Stomach smooth muscle (tissue), 2 donors: ENCODE data around the gene DEFB108B.
"Not testable (repeated sequence)": the region's sequence is repeated elsewhere in the genome, so short reads cannot be mapped to it uniquely, and the experiment has no call there.

Source experiments
- H3K27ac ChIP-seq: one replicate; pipeline ENCODE4 v1.7.0; 2013; ENCODE audit warnings: mild to moderate bottlenecking, low read length, inconsistent platforms
- H3K27me3 ChIP-seq, 2 donors: one replicate each; pipeline ENCODE4 v1.7.0; 2013; ENCODE audit warnings: low read length in 2 of 2; ENCODE audit not compliant: insufficient read depth in 2 of 2, control insufficient read depth in 1 of 2
- H3K36me3 ChIP-seq, 2 donors: one replicate each; pipeline ENCODE4 v1.7.0; 2013; ENCODE audit warnings: low read length in 2 of 2; ENCODE audit not compliant: control insufficient read depth in 2 of 2, insufficient read depth in 2 of 2
- H3K4me1 ChIP-seq: one replicate; pipeline ENCODE4 v1.7.0; 2013; ENCODE audit warnings: low read length; ENCODE audit not compliant: control insufficient read depth, insufficient read depth
- H3K4me3 ChIP-seq, 2 donors: one replicate each; pipeline ENCODE4 v1.7.0; 2013; ENCODE audit warnings: low read length in 2 of 2
- H3K9ac ChIP-seq, 2 donors: one replicate each; pipeline ENCODE4 v1.7.0; 2013; ENCODE audit warnings: low read length in 2 of 2, mild to moderate bottlenecking in 1 of 2
- H3K9me3 ChIP-seq, 2 donors: one replicate each; pipeline ENCODE4 v1.7.0; 2013; ENCODE audit warnings: low read length in 2 of 2; ENCODE audit not compliant: control insufficient read depth in 2 of 2
- donor health status: healthy.
- donor health status: Pancreatic carcinoma.

Gene DEFB108B, protein sequence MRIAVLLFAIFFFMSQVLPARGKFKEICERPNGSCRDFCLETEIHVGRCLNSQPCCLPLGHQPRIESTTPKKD

DNA sequence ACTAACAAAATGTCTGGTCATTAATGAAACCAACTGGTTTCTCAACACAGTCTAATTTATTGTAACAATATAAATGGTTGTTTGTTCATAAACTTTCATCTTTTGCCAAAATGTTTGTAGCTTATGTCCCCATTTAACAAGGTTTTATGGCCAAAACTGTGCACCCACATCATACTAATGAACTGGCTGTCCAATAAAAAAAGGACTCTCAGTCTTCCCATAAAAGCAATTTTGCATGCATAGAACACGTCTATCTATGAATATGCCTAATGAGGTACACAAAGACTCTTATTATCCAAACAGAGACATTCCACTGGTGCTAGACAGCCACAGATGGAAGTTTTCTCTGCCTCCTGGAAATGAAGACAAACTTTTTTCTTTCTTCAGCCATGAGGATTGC is at the start of gene DEFB108B:
Gene DEFB108B (plus strand): TSS at position 390 of the 400 bp plus-strand sequence. CDS start 0 bp downstream, at position 390.
- H3K27me3 ChIP-seq, H3K9me3 ChIP-seq, H3K4me1 ChIP-seq, H3K4me3 ChIP-seq, H3K9ac ChIP-seq, H3K27ac ChIP-seq, H3K36me3 ChIP-seq: not testable (repeated sequence)

DNA sequence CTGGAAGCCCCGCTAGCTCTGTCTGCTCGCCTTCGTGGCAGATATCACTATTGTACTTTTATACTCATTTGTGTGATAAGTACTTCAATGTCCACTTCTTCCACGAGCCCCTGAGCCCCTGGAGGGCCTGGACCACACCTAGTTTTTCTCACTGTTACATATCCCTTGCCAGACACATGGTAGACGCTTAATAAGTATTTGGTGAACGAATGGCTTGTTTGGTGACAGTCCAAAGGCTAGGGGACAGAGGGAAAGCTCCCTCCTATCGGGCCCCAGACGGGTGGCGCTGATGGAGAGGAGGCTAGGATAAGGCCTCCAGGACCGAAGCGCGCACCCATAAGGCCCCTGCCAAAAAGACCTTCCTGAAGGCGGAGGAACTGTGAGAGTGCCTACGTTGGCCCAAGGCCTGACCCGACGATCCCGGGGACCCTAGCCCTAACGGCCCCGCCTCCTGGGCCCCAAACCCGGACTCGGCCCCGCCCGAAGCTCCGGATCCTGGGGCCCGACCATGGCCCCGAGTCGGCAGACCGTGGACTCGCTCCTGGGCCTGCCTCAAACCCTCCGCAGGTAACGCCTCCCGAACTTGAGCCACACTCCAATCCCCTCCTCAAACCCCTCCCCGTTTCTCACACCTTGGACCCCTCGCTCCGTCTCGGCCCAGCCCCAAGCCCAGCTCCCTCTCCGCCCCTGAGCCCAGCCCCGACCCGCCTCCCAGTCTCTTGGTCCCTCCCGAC is 46.7 kb upstream of the DEFB108B start:
- not testable (repeated sequence) for H3K27me3 ChIP-seq, H3K36me3 ChIP-seq, H3K4me1 ChIP-seq, H3K9me3 ChIP-seq
- Histone ChIP-seq H3K9ac (peak overlapping the region; percentile 70 to 79), H3K27ac (peak overlapping the region; percentile 70), H3K4me3 (peak overlapping the region; percentile 65 to 76)

DNA sequence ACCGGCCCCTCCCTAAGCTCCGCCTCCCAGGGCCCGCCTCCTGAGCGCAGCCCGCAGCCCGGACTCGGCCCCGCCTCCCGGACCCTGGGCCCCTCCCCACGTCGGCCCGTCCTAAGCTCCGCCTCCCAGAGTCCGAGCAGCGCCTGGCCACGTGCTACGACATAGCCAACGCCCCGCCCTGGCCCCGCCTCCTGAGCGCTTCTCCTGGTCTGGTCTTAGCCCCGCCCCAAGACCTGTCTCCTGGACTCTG is 46.2 kb upstream of the DEFB108B start:
- Histone ChIP-seq H3K4me3 (peak overlapping the region; percentile 51 to 76), H3K27ac (peak overlapping the region; percentile 70)
- H3K9ac ChIP-seq, H3K27me3 ChIP-seq, H3K36me3 ChIP-seq, H3K4me1 ChIP-seq, H3K9me3 ChIP-seq: not testable (repeated sequence)

DNA sequence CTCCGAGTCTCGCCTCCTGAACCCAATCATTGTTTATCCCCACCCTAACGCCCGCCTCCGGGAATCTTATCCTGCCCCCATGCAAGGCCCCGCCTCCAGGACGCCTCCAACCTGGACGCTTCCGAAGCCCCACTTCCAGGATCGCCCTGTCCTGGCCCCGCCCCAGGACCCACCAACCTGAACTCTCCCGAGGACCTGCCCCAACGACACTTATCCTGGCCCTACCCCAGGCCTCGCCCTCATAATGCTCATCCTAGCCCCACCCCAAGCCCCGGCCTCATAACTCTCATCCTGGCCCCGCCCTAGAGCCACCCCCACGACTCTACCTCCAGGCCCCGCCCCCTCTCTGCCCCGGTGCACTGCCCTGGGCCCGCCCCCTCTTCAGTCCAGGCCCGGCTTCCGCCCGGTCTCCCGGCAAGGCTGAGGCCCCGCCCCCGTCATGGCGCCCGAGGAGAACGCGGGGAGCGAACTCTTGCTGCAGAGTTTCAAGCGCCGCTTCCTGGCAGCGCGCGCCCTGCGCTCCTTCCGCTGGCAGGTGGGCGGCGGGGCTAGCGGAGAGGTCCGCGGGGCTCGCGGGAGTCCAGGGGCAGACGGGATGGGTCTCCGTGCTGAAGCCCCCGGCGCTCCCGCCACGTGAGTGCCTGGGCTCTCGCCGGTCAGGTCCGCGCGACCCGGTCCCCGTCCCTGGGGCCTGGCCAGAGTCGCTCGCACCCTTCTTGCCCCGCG is 45.7 kb upstream of the DEFB108B start:
- Histone ChIP-seq H3K9ac (peak overlapping the region in 1 of 2 donors; percentile 69), H3K27ac (peak overlapping the region; percentile 66), H3K9me3 (no peaks in the 10 kb centered on the region)

DNA sequence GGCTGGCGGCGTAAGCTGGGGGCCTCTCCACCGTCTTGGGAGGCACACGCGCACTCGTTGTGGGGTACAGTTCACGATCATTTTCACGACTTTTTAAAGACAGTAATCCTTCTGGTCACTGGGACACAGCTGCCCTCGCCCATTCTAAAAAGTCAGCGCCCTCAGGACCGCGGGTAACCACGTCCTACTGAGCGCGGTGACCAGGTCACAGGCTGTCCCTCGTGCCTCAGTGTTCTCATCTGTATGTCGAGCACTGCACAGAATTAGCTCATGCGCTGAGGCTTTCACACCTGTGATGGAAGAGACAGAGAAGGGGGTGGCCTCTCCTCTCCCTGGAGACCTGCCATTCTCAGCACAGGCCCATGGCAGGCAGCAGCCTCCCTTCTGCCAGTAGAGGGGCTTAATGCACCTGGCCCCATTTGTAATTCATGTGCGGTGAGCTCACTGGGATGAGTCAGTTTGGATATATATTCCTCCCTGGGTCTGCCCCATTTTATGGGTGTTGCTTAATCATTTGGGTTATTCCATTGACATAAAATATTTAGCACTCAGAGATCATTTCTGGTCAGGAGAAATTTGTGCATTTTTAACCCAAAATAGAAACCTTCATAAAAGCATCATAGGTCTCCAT is 45.1 kb upstream of the DEFB108B start:
- H3K27me3 ChIP-seq, H3K36me3 ChIP-seq, H3K9me3 ChIP-seq, H3K4me1 ChIP-seq: not testable (repeated sequence)
- peak overlapping the region; percentile 51 to 75 for H3K4me3 ChIP-seq
- H3K9ac ChIP-seq, result peak overlapping the region in 1 of 2 donors; percentile 69
- peak overlapping the region; percentile 66 for H3K27ac ChIP-seq

More for the DNA sequence above, 45.7 kb upstream of the DEFB108B start:
- Histone ChIP-seq H3K36me3 (no peaks in the 10 kb centered on the region), H3K4me1 (peaks cover 8% of the 10 kb centered on the region), H3K4me3 (peak overlapping the region; percentile 51 to 75), H3K27me3 (no peaks in the 10 kb centered on the region)

DNA sequence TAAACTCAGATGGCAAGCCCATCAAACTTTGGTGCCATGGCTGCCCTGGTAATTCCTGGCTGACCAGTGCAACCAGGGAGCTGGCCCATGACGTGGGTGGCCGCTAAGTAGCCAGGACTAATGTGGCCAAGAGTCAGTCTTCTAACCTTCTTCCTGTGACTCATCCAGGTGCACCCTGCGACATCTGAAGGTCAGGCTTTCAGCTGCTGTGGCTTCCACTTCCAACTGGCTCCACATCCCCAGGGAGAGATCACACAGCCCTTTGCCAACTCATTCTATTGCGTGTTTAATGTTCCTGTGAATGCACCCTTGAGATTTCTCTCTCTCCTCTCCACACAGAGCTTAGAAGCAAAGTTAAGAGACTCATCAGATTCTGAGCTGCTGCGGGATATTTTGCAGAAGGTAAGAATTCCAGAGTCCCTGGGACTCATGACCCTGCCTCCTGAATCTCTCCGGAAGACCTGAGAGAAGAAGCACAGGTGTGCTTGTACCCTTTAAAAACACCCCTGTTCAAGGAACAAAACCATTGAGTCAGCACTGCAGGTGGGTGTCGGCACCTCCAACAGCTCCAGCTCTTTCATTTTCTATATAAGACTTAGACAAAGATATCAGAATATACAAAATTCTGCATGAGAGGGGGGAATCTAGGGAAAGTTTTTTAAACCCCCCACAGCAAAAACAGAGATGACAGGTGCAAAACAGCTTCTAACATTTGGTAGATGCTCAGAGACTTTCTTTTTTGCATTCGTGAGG is 43.4 kb upstream of the DEFB108B start:
- H3K9ac ChIP-seq, H3K9me3 ChIP-seq, H3K27ac ChIP-seq, H3K36me3 ChIP-seq, H3K4me1 ChIP-seq, H3K27me3 ChIP-seq, H3K4me3 ChIP-seq: not testable (repeated sequence)

DNA sequence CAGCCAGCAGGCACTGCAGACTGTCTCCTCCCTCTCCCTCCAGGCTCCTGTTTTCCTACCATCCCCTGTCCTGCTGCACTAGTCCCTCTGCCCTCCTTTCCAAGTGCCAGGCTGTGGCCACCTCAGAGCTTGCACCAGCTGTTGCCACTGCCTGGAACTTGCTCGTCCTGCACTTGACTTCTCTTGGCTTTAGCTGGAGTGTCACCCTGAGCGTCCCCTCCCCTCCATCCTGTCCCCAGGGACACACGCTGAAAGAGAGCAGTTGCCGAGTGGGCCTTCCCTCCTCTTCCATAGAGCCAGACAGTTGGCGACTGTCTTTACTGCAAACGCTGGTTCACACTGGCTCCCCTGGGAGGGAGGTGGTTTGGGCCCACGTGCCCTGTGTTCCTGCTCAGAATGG is 41.9 kb upstream of the DEFB108B start:
- not testable (repeated sequence) for H3K27me3 ChIP-seq, H3K4me3 ChIP-seq, H3K27ac ChIP-seq, H3K9ac ChIP-seq, H3K4me1 ChIP-seq, H3K9me3 ChIP-seq, H3K36me3 ChIP-seq

DNA sequence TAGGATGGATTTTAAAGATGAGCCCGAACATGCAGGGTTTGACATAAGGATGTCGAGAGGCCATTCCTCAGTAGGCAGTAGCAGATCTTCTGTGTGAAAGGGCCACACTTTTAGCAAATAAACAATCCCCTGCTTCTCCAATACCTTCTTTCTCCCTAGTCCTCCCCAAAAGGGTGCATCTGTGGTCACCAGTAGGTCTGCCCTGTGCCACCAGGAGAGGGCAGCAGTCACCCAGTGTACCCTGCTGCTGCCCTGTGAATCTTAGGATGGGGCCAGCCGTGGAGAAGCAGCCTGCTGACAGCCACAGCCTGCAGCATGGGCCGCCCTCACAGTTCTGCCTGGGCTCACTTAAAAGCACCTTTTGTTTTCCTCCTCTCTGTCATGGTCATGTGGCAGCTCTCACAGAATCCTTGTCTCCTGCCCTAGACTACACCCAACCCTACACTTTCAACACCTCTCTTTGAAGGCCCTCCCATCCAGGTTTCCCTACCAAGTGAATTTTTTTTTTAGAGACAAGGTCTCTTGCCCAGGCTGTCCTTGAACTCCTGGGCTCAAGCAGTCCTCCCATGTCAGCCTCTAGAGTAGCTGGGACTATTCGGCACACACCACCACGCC is 40.3 kb upstream of the DEFB108B start:
- not testable (repeated sequence) for H3K9me3 ChIP-seq, H3K9ac ChIP-seq, H3K27ac ChIP-seq, H3K4me3 ChIP-seq, H3K27me3 ChIP-seq, H3K36me3 ChIP-seq, H3K4me1 ChIP-seq

DNA sequence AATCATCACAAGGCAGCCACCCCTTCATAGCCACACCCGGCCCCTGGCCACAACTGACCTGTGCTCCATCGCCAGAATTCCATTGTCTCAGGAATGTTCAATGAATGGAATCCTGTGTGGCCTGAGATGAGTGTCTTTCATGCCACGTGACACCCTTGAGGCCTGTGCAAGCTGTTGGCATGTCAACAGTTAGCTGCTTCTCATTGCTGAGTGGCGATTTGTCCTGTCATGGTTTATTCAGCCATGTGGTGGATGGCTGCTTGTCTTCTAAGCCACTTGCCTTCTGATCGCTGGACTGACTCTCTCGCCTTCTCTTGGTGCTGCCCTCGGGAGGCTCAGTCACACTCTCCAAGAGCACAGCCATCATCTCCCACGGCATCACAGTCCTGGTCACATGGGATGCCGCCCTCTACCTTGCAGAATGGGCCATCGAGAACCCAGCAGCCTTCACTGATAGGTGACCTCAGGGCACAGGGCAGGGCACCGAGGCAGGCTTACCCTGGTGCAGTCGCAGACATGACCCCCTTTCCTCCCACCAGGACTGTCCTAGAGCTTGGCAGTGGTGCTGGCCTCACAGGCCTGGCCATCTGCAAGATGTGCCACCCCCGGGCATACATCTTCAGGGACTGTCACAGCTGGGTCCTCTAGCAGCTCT is 38.5 kb upstream of the DEFB108B start:
- not testable (repeated sequence) for H3K4me3 ChIP-seq, H3K27me3 ChIP-seq, H3K4me1 ChIP-seq, H3K9me3 ChIP-seq, H3K36me3 ChIP-seq, H3K9ac ChIP-seq, H3K27ac ChIP-seq

DNA sequence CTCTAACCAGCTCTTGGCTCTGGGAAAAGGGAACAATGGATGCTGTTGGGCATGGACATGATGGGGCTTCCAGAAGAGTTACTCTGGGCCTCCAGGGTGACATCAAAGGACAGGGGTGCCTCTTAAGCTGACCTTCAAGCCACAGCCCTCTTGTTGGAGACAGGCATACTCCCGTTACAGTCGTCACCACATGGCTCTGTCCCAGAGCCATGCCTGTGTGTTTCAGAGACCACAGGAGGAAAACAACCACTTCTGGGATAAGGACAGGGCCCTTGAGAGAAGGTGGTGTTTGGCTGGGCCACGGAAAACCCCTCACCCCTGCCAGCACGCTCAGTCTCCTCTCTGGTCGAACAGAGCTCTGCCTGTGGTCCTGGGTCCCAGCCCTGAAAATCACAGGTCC is 37.8 kb upstream of the DEFB108B start:
- H3K27me3 ChIP-seq, result not testable (repeated sequence)

More for the DNA sequence above, 37.8 kb upstream of the DEFB108B start:
- not testable (repeated sequence) for H3K9ac ChIP-seq, H3K4me1 ChIP-seq, H3K9me3 ChIP-seq, H3K4me3 ChIP-seq, H3K36me3 ChIP-seq, H3K27ac ChIP-seq
